ENCODE measurements around the gene STYX.
A peak's percentile ranks its signal among the peaks of the same experiment; 100 is the strongest.

STYX gene

DNA sequence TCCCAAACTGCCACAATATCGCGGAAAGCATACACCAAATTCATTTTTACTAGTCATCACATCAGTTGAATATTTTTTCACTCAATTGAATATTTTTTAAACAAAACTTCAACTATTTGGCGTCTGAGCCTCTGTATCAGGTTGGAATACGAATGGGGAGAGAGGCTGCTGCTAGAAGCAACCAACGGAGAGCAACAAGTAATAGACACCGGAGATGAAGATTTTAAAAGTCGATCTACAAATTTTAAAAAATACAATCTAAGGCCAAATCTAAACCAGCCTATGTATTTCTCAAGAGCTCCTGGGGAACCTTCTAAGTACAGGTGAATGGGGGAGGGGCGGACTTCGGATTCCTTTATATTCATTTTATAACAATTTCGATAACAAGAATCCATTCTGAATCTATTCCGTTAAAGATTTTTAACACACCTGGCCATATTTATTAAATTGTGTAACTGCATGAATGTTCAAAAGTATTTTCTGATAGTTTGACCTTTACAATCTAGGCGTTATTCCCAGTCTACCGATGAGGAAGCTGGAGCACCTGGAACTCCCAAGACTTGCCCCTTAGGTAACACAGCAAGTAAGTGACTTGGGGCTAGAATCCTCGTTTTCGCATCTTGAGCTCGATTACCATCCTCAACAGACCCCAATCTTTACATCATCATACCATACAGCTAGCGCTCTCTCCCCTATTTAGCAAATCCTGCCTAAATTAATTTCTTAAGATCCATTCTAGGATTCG is 60.2 kb downstream of the STYX start:
- no peaks in the 10 kb centered on the region for H4K20me1 ChIP-seq (ENCODE audit: insufficient read depth, low read length)
- H3K4me1 ChIP-seq (ENCODE audit: insufficient read depth, low read length) = peaks cover 49% of the 10 kb centered on the region
- peak overlapping the region; percentile 89 for H3K9ac ChIP-seq (ENCODE audit: low read depth, low read length)
- peak overlapping the region; percentile 98 for H2AFZ ChIP-seq (ENCODE audit: low read depth, low read length)
- H3K36me3 ChIP-seq (ENCODE audit: insufficient read depth, low read length) = no peaks in the 10 kb centered on the region; the same call in 1 of the 2 replicates
- peak overlapping the region; percentile 91 for H3K4me2 ChIP-seq (ENCODE audit: insufficient read depth, low read length)
- no peaks in the 10 kb centered on the region for H3K27me3 ChIP-seq (ENCODE audit: insufficient read depth, low read length, poor library complexity)
- no peak for ATAC-seq (ENCODE audit: insufficient read depth, low read depth)
- peaks cover 59% of the 10 kb centered on the region for H3K79me2 ChIP-seq (ENCODE audit: insufficient read depth, low read length)
- DNase-seq = no peak
- peak overlapping the region; percentile 88 to 99 for H3K4me3 ChIP-seq (ENCODE audit: low read depth in 1 of 2, low read length in 2 of 2)
- TF ChIP-seq, protein P1, sequence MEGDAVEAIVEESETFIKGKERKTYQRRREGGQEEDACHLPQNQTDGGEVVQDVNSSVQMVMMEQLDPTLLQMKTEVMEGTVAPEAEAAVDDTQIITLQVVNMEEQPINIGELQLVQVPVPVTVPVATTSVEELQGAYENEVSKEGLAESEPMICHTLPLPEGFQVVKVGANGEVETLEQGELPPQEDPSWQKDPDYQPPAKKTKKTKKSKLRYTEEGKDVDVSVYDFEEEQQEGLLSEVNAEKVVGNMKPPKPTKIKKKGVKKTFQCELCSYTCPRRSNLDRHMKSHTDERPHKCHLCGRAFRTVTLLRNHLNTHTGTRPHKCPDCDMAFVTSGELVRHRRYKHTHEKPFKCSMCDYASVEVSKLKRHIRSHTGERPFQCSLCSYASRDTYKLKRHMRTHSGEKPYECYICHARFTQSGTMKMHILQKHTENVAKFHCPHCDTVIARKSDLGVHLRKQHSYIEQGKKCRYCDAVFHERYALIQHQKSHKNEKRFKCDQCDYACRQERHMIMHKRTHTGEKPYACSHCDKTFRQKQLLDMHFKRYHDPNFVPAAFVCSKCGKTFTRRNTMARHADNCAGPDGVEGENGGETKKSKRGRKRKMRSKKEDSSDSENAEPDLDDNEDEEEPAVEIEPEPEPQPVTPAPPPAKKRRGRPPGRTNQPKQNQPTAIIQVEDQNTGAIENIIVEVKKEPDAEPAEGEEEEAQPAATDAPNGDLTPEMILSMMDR (IDR thresholded peaks at IDR 0.05; ENCODE audit: borderline replicate concordance, extremely low read depth, low read length, poor library complexity, severe bottlenecking) = no peak
- no peak for TF ChIP-seq EZH2 (IDR thresholded peaks at IDR 0.05; ENCODE audit: borderline replicate concordance, low read depth, low read length, severe bottlenecking)
- peak overlapping the region; percentile 85 for H3K27ac ChIP-seq (ENCODE audit: low read length)
- H3K9me3 ChIP-seq (ENCODE audit: insufficient read depth, low read length, severe bottlenecking) = no peaks in the 10 kb centered on the region

DNA sequence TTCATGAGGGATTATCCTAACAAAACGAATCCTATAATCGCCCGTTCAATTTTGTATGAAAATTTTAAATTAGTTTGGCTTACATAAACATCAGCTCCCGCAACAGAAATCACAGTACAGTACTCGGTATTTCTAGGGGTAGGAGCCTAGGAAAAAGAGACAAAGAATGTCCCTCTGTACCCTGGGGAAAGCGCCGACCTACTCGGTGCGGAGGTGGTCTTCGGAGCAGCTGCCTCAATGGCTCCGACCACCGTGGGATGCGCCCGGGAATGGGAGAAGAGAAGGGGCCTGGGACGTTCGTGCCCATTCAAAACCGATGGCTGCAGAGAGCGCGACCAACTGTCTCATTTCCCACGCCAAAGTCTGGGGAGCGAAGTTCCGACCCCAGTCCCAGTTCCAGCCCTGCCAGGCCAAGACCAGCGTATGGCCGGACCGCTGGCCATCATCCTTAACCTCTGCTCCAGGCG is 60.8 kb downstream of the STYX start:
- ATAC-seq (ENCODE audit: insufficient read depth, low read depth) (peak; percentile 5; the same call in 2 of the 3 replicates), DNase-seq (no peak)
- H2AFZ ChIP-seq (ENCODE audit: low read depth, low read length) = peak overlapping the region; percentile 98
- H3K36me3 ChIP-seq (ENCODE audit: insufficient read depth, low read length) = no peaks in the 10 kb centered on the region; the same call in 1 of the 2 replicates
- H4K20me1 ChIP-seq (ENCODE audit: insufficient read depth, low read length) = no peaks in the 10 kb centered on the region
- peaks cover 49% of the 10 kb centered on the region for H3K4me1 ChIP-seq (ENCODE audit: insufficient read depth, low read length)
- peak overlapping the region; percentile 85 for H3K27ac ChIP-seq (ENCODE audit: low read length)
- H3K4me2 ChIP-seq (ENCODE audit: insufficient read depth, low read length) = peak overlapping the region; percentile 91
- no peak for TF ChIP-seq EZH2 (IDR thresholded peaks at IDR 0.05; ENCODE audit: borderline replicate concordance, low read depth, low read length, severe bottlenecking)
- TF ChIP-seq, protein P1 (IDR thresholded peaks at IDR 0.05; ENCODE audit: borderline replicate concordance, extremely low read depth, low read length, poor library complexity, severe bottlenecking) = no peak
- no peaks in the 10 kb centered on the region for H3K27me3 ChIP-seq (ENCODE audit: insufficient read depth, low read length, poor library complexity)
- peak overlapping the region; percentile 88 to 99 for H3K4me3 ChIP-seq (ENCODE audit: low read depth in 1 of 2, low read length in 2 of 2)
- H3K79me2 ChIP-seq (ENCODE audit: insufficient read depth, low read length) = peaks cover 55% of the 10 kb centered on the region
- H3K9me3 ChIP-seq (ENCODE audit: insufficient read depth, low read length, severe bottlenecking) = no peaks in the 10 kb centered on the region
- peak overlapping the region; percentile 89 for H3K9ac ChIP-seq (ENCODE audit: low read depth, low read length)

DNA sequence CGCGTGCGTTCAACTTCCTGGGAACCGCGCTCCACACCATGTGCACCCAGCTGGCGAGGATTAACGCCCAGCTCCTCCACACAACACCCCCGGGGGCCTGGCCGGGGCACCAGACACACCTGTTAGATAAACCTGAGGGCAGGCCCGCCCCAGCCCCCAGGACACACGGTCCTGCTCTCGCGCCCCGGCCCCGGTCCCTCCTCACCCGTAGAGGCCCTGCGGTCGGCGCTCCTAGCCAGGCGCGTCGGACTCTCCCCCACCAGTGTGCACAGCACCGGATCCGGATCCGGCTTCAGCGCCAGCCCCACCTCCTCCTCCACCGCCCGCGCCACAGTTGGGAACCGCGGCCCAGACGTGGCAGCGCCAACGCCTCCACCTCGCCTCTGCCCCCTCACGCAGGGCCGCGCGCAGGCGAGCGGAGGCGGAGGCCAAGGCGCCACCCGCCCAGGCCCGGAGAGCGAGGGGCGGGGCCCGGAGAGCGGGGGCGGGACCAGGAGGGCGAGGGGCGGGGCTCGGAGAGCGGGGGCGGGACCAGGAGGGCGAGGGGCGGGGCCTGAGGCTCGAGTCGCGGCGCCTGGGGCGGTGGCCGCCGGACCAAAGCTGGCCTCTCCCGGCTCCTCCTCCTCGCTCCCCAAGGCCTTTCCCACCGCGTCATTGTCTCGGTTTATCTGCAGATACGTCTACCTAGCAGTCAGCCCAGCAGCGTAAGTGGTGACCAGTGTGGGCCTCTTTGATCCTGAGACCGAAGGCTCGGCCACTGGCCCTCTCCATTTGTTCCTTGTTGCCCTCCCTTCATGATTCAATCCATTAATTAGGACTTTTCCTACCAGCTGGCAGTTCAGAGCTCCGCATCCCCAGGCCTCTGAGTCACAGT is 61.5 kb downstream of the STYX start, which contains the start of gene GNPNAT1:
GNPNAT1 (minus strand) TSS at position 385 of the 874 bp plus-strand sequence. CDS start 6,957 bp downstream, outside the sequence.
- Histone ChIP-seq H3K9ac (ENCODE audit: low read depth, low read length) (peak within 1 kb of the TSS; percentile 89), H3K79me2 (ENCODE audit: insufficient read depth, low read length) (peaks cover 48% of the 10 kb centered on the region), H3K4me3 (ENCODE audit: low read depth in 1 of 2, low read length in 2 of 2) (peak within 1 kb of the TSS; percentile 88 to 99), H3K27me3 (ENCODE audit: insufficient read depth, low read length, poor library complexity) (no peaks in the 10 kb centered on the region), H3K4me2 (ENCODE audit: insufficient read depth, low read length) (peak within 1 kb of the TSS; percentile 91), H4K20me1 (ENCODE audit: insufficient read depth, low read length) (no peaks in the 10 kb centered on the region), H3K4me1 (ENCODE audit: insufficient read depth, low read length) (peaks cover 49% of the 10 kb centered on the region), H2AFZ (ENCODE audit: low read depth, low read length) (peak within 1 kb of the TSS; percentile 98), H3K36me3 (ENCODE audit: insufficient read depth, low read length) (no peaks in the 10 kb centered on the region; the same call in 1 of the 2 replicates), H3K9me3 (ENCODE audit: insufficient read depth, low read length, severe bottlenecking) (no peaks in the 10 kb centered on the region), H3K27ac (ENCODE audit: low read length) (peak within 1 kb of the TSS; percentile 85)
- TF ChIP-seq, protein P1 (IDR thresholded peaks at IDR 0.05; ENCODE audit: borderline replicate concordance, extremely low read depth, low read length, poor library complexity, severe bottlenecking) = no peak
- no peak for TF ChIP-seq EZH2 (IDR thresholded peaks at IDR 0.05; ENCODE audit: borderline replicate concordance, low read depth, low read length, severe bottlenecking)
- peak; percentile 95 for ATAC-seq (ENCODE audit: insufficient read depth, low read depth)
- DNase-seq = peak; percentile 92
